Fibroblast of lung (primary cell): ENCODE results near the gene TMEM178A.

Source experiments
- CTCF ChIP-seq, 2 donors: IDR thresholded peaks in 1 of 2; conservative IDR thresholded peaks in 1 of 2; 1 replicate in 1 of 2; 2 replicates in 1 of 2; pipeline ENCODE4 v1.5.1; 2011 to 2012; ENCODE audit warnings: low read length in 2 of 2, control low read depth in 1 of 2, inconsistent platforms in 1 of 2, low read depth in 1 of 2, mild to moderate bottlenecking in 1 of 2
- EZH2 ChIP-seq: IDR thresholded peaks from 2 replicates; pipeline ENCODE4 v1.5.1; 2012; ENCODE audit warnings: low read length, control low read depth, mild to moderate bottlenecking; ENCODE audit errors: missing control alignments

- no peak for TF ChIP-seq CTCF (conservative IDR thresholded peaks at IDR 0.05 in 1 of 2, IDR thresholded peaks at IDR 0.05 in 1 of 2; ENCODE audit: low read depth in 1 of 2, low read length in 2 of 2)
- no peak for TF ChIP-seq EZH2
Observed at GRCh38 chr2:39688181-39688580, 22.5 kb downstream of the TMEM178A start.
